NOMO-1 treated with dmso at 0.1 percent for 144 hours (cell line): Measurements from ENCODE around the gene HOXD11.
A peak's percentile ranks its signal among the peaks of the same experiment; 100 is the strongest.

Experiments
- DNase-seq: peaks from one replicate; lab custom pipeline; 2025; ENCODE audit not compliant: unreplicated experiment; lab: John Stamatoyannopoulos, UW

Gene HOXD11

DNA sequence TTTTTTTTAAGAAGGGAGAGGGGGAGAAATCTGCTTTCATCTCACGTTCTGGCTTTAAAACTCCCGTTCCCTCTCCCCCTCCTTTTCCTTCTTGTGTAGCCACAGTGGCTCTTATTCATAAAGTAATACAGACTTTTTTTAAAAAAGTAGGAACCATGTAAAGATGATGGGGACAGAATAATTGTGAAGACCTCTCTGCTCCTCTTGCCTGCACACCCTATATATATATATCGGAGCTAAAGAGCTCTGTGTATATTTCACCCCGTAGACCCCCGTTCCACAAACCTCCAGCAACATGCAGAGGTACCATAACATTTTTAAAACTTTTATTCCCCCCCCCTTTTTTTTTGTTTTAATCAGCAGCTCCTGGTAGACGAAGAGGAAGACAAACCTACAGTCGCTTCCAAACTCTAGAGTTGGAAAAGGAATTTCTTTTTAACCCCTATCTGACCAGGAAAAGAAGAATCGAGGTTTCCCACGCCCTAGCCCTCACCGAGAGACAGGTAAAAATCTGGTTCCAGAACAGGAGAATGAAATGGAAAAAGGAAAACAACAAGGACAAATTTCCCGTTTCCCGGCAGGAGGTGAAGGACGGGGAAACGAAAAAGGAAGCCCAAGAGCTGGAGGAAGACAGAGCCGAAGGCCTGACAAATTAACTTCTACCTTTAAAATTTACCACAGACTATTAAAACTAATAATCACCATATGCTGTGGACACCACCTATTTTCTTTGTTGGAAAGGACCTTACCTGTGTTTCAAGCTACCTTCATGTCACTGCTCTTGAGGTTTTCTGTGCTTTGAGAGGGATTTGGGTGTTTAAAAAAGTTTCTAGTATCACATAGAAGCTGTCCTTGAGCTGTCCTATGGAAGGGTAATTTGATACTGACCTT lies 24.1 kb downstream of the HOXD11 start:
- DNase-seq, result no peak

DNA sequence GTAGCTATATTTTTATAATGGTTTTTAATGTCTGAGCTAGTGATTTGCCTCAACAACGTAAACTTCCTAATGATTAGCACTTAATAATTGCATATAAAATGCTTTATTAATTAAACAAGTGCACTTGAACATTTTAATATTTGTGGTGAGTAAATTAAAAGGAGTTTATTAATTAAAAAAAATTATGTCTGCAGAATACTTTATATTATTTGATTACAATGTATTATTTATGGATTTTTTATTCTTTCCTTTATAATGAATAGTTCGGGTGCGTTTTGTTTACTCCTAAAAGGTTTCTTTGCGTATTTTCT lies 24.7 kb downstream of the HOXD11 start:
- no peak for DNase-seq

DNA sequence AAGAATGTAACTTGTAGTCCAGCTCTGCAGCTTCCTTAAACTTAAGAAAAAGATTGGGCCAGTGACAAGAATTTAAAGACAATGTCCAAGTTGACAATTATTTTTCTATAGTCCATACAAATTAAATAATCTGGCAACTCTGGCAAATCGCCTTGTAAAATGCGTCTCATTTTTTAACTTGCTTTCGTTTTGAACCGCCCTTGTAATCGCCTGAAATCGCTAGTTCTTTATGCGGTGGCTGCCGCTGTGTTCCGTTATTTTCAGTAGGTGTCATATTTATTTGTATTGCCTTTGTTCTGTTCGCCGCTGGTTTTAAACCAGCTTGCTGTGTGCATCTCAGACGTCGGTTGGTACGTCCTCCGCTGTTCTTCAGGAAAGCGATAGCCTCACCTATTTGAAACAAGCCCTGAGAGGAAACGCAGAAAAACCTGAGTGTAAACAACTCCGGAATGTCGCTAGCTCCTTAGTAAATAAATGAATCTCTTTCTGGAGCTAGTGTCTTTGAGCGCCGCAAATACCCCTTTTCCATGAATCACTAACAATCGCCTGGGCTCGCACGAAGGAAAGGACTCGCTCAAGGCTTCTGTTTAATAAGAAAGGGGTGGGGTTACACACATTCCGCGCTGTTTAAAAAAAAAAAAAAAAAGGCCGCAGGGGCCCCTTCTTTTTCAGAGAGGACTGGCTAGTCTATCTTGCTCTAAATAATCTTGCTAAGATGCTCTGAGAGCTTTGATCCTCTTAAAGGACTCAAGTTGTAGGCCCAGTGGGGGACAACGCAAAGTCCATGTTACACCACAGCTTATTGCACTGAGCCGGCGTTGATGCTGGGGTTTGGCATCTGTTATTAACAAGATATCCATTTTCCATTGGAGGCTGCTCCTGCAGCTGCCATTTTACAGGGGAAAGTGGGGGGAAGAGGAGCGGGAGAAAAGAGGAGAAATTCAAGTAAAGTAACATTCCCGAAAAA lies 25.4 kb downstream of the HOXD11 start:
- no peak for DNase-seq

- no peak for DNase-seq
Measured at GRCh38 chr2:176133389-176133788, 26.3 kb downstream of the HOXD11 start.

- DNase-seq, result no peak
Measured at GRCh38 chr2:176134035-176134434, 27.0 kb downstream of the HOXD11 start.

GRCh38 chr2:176135035-176135440 lies 28.0 kb downstream of the HOXD11 start:
- no peak for DNase-seq

DNA sequence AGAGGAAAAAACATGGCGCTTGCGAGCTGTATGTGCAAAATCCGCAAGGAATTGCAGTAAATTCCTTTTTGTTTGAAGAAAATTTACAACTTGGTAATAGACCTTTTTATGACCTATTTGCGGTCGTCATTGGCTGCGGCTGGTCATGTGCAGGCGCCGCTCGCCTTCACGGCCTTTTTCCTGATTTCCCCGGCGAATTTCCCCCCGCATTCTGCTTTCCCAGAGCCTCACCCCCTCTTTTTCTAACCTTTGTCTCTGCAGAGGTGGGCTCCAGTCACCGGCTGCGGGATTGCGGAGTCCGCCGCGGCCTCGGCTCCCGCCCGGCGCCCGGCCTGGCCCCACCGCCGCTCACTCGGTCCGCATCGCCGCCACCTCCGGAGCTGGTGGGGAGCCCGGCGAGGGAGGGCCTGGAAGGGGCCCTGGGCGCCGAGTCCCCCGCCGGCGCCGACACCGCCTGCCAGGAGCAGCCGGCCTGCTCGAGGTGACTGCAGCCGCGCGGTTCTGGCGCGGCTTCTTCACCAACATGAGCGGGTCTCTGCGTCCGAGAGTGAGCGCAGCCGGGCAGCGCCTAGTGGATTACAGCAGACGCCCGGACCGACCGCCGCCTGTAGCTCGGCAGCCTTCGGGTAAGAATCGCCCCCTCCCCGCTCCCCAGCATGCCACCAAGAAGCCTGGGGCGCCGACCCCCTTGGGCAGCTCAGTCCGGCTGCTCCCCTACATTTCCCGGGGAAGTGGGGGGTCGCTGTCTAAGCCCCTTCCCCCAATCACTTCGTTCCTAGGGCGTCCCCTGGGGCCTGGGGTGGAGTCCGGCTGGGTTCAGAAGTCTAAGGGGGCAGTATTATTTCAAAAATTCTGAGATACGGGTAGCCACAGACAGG lies 29.5 kb downstream of the HOXD11 start:
- DNase-seq, result no peak

GRCh38 chr2:176137252-176137580 lies 30.1 kb downstream of the HOXD11 start:
- DNase-seq, result no peak

DNA sequence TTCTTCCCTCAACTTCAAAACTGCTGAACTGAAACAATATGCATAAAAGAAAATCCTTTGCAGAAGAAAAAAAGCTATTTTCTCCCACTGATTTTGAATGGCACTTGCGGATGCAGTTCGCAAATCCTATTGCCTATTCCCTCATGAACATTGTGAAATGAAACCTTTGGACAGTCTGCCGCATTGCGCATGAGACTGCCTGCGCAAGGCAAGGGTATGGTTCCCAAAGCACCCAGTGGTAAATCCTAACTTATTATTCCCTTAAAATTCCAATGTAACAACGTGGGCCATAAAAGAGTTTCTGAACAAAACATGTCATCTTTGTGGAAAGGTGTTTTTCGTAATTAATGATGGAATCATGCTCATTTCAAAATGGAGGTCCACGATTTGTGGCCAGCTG lies 30.8 kb downstream of the HOXD11 start:
- no peak for DNase-seq

- no peak for DNase-seq
Measured at GRCh38 chr2:176138526-176138922, 31.4 kb downstream of the HOXD11 start.

- no peak for DNase-seq
Measured at GRCh38 chr2:176138923-176139660, 32.0 kb downstream of the HOXD11 start.

- no peak for DNase-seq
Measured at GRCh38 chr2:176139661-176140512, 32.8 kb downstream of the HOXD11 start.

DNA sequence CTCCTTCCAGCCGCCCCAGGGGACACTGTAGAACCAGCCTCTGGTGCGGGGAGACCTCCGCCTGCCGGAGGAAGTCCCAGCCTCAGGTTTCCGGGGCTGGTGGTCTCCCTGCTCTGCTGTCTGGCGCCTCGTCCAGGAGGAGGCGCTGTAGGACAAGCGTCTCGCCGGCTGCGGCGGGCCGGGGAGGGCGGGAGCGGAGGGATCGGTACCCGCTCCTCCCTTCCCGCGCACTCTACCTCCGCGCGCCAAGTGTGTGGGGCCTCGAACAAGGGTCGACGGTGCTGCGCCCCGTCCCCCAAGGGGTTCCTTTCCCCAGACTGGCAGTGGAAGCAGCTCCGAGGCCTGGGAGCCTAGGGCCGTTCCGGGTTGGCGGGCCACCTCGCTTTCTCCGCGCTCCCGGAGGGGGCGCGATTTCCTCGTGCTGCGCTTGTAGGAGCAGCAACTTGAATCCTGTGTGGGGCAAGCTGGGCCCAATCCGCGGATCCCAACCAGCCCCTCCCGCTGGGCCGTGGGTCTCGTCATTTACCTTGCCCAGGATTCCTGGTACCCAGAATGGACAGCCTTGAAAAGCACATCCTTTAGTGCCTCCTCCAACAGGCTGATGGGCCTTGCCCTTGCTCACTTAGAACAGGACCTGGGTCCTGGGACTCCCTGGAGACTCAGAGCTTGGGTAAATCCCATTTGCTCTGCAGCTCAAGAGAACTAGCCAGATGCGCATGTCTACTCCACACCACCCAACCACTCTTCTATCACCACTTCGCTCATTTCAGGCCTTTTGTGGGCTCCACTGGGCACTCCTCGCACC lies 33.6 kb downstream of the HOXD11 start:
- peak; percentile 29 for DNase-seq

- DNase-seq, result no peak
Measured at GRCh38 chr2:176142281-176142680, 35.2 kb downstream of the HOXD11 start.

- DNase-seq, result no peak
Measured at GRCh38 chr2:176145085-176145969, 38.2 kb downstream of the HOXD11 start.

- no peak for DNase-seq
Measured at GRCh38 chr2:176146101-176146500, 39.0 kb downstream of the HOXD11 start.

DNA sequence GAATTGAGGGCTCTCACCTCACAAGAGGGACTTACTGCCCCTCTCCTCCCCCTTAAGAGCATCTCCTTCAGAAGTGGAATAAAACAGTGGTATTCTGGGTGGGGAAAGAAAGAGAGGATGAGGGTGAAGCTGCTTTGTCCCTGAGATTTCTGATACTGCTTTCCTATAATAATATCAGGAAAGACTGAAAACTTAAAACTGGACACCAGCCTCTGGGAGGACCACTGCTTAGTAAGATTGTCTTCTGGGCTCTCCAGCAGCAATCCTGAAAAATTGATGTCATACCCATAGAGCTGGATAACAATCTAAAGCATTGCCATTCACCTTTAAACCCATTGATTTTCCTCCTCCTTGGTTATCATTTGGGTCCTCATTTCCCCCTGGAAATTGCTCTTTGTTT lies 39.6 kb downstream of the HOXD11 start:
- DNase-seq, result no peak
